ENCODE data around the gene SOCS7. TPM values are rescaled to one million over a fixed set of nuclear protein-coding genes. Genes with fewer than 3 reads are reported as not detected.

Gene SOCS7
- total RNA-seq, 1 experiment from 2014 or later: 31.0 TPM

- DNase-seq (ENCODE audit: low read depth, low spot score): no peak
- H3K27ac ChIP-seq (ENCODE audit: low read length): no peak overlapping the region
- H3K4me1 ChIP-seq (ENCODE audit: control insufficient read depth, insufficient read depth, low read length): peaks cover 3% of the 10 kb centered on the region; the same call in 1 of the 2 replicates
- POLR2A ChIA-PET: interaction anchor here (0.7 kb wide), 1 partner anchor 11 kb away, joined by 3 read pairs; the partner anchor contains the start of gene SOCS7
- TF ChIP-seq REST (IDR thresholded peaks at IDR 0.05; ENCODE audit: insufficient read depth in 1 of 2, low read depth in 2 of 2, low read length in 1 of 2) (no peak), CTCF (IDR thresholded peaks at IDR 0.05) (no peak), SIN3A (IDR thresholded peaks at IDR 0.05; ENCODE audit: borderline replicate concordance, insufficient read depth, low read depth, low read length) (no peak), POLR2AphosphoS5 (IDR thresholded peaks at IDR 0.05; ENCODE audit: low read depth, low read length) (no peak), TCF7L2 (IDR thresholded peaks at IDR 0.05; ENCODE audit: low read depth, low read length) (no peak)
- no peaks in the 10 kb centered on the region; the same call in 1 of the 2 replicates for H3K36me3 ChIP-seq (ENCODE audit: control insufficient read depth, insufficient read depth, low read length)
- CTCF ChIA-PET: no interaction called here
- H3K9me3 ChIP-seq (ENCODE audit: control insufficient read depth, insufficient read depth, low read depth, low read length): no peaks in the 10 kb centered on the region
- H3K27me3 ChIP-seq (ENCODE audit: control insufficient read depth, insufficient read depth, low read length): no peaks in the 10 kb centered on the region
- in situ Hi-C loops (cut with HindIII; ENCODE audit: low pct_unique_long_range_greater_than_20kb, low sequenced_read_pairs) (no loop called here), intact Hi-C loops (cut with micrococcal nuclease; ENCODE audit: unreplicated experiment) (no loop called here)
- ATAC-seq: no peak
- H3K4me3 ChIP-seq (ENCODE audit: low read depth in 2 of 2, low read length in 2 of 2): no peak overlapping the region
- BruUV-seq (replicated peaks): no TSS peak
These were observed 11.4 kb downstream of the SOCS7 start for GRCh38 chr17:38363016-38363415.

- ChIA-PET POLR2A (no interaction called here), CTCF (no interaction called here)
- H3K36me3 ChIP-seq (ENCODE audit: control insufficient read depth, insufficient read depth, low read length): no peaks in the 10 kb centered on the region
- H3K4me3 ChIP-seq (ENCODE audit: low read depth in 2 of 2, low read length in 2 of 2): no peak overlapping the region
- no peak for DNase-seq (ENCODE audit: low read depth, low spot score)
- in situ Hi-C loops (cut with HindIII; ENCODE audit: low pct_unique_long_range_greater_than_20kb, low sequenced_read_pairs) (no loop called here), intact Hi-C loops (cut with micrococcal nuclease; ENCODE audit: unreplicated experiment) (no loop called here)
- no peaks in the 10 kb centered on the region for H3K4me1 ChIP-seq (ENCODE audit: control insufficient read depth, insufficient read depth, low read length)
- TF ChIP-seq TCF7L2 (IDR thresholded peaks at IDR 0.05; ENCODE audit: low read depth, low read length) (no peak), SIN3A (IDR thresholded peaks at IDR 0.05; ENCODE audit: borderline replicate concordance, insufficient read depth, low read depth, low read length) (no peak), POLR2AphosphoS5 (IDR thresholded peaks at IDR 0.05; ENCODE audit: low read depth, low read length) (no peak), REST (IDR thresholded peaks at IDR 0.05; ENCODE audit: insufficient read depth in 1 of 2, low read depth in 2 of 2, low read length in 1 of 2) (no peak)
- H3K27ac ChIP-seq (ENCODE audit: low read length): no peak overlapping the region
- no TSS peak for BruUV-seq (replicated peaks)
- no peaks in the 10 kb centered on the region for H3K9me3 ChIP-seq (ENCODE audit: control insufficient read depth, insufficient read depth, low read depth, low read length)
- no peaks in the 10 kb centered on the region for H3K27me3 ChIP-seq (ENCODE audit: control insufficient read depth, insufficient read depth, low read length)
- no peak for ATAC-seq
These were observed 13.1 kb downstream of the SOCS7 start for GRCh38 chr17:38364741-38365140.

All from Panc1 (cell line).